DOHH2 (cell line): ENCODE data around the gene UNC5A.

Source experiments
- H3F3A ChIP-seq: fragments of 200-600 bp; sonication (generic), shearing (Covaris generic); 2 replicates; pipeline ENCODE4 v1.6.0; 2016; ENCODE audit warnings: antibody characterized with exemption, mild to moderate bottlenecking; ENCODE audit not compliant: control insufficient read depth, insufficient read depth
- H3K27ac ChIP-seq: fragments of 200-600 bp; sonication (generic); 2 replicates; pipeline ENCODE4 v1.5.1; 2014; ENCODE audit warnings: low read depth, mild to moderate bottlenecking, low read length, moderate library complexity
- H3K27me3 ChIP-seq: fragments of 200-600 bp; sonication (generic); 2 replicates; pipeline ENCODE4 v1.6.1; 2014; ENCODE audit warnings: mild to moderate bottlenecking, low read length, mixed read lengths; ENCODE audit not compliant: control insufficient read depth
- H3K36me3 ChIP-seq: fragments of 200-600 bp; sonication (generic); 2 replicates; pipeline ENCODE4 v1.6.1; 2014; ENCODE audit warnings: mild to moderate bottlenecking, low read length, moderate library complexity, mixed read lengths; ENCODE audit not compliant: control insufficient read depth
- H3K4me1 ChIP-seq: fragments of 200-600 bp; sonication (generic); 2 replicates; pipeline ENCODE4 v1.6.1; 2014; ENCODE audit warnings: mild to moderate bottlenecking, low read length, mixed read lengths; ENCODE audit not compliant: control insufficient read depth
- H3K4me2 ChIP-seq: fragments of 200-600 bp; sonication (generic); 2 replicates; pipeline ENCODE4 v1.6.0; 2014; ENCODE audit warnings: mild to moderate bottlenecking, low read length, moderate library complexity
- H3K4me3 ChIP-seq: fragments of 200-600 bp; sonication (generic); 2 replicates; pipeline ENCODE4 v1.5.1; 2014; ENCODE audit warnings: mild to moderate bottlenecking, low read length, mixed read lengths
- H3K79me2 ChIP-seq: fragments of 200-600 bp; sonication (generic); 2 replicates; pipeline ENCODE4 v1.6.1; 2014; ENCODE audit warnings: mild to moderate bottlenecking, low read length, mixed read lengths; ENCODE audit not compliant: control insufficient read depth
- H3K9me2 ChIP-seq: fragments of 200-600 bp; sonication (generic); replicated peaks from 2 replicates; pipeline ENCODE4 v1.6.1; 2014; ENCODE audit warnings: mild to moderate bottlenecking, low read length, mixed read lengths; ENCODE audit not compliant: control insufficient read depth
- H3K9me3 ChIP-seq: fragments of 200-600 bp; sonication (generic); 2 replicates; pipeline ENCODE4 v1.6.1; 2014; ENCODE audit warnings: antibody characterized with exemption, low read length, mixed read lengths; ENCODE audit not compliant: control insufficient read depth, insufficient read depth
- H4K20me1 ChIP-seq: fragments of 200-600 bp; sonication (generic); 2 replicates; pipeline ENCODE4 v1.6.0; 2014; ENCODE audit warnings: low read depth, mild to moderate bottlenecking, antibody characterized with exemption, low read length, moderate library complexity; ENCODE audit not compliant: control insufficient read depth, insufficient read depth
- CTCF ChIP-seq: fragments of 200-600 bp; sonication (generic); IDR thresholded peaks from one replicate; pipeline ENCODE4 v1.5.1; 2014; ENCODE audit warnings: antibody characterized with exemption, mild to moderate bottlenecking, low read depth, low read length; ENCODE audit not compliant: poor library complexity, severe bottlenecking
- EZH2phosphoT487 ChIP-seq: fragments of 200-600 bp; sonication (generic); IDR thresholded peaks from 2 replicates; pipeline ENCODE4 v1.6.1; 2017; ENCODE audit warnings: borderline replicate concordance, mild to moderate bottlenecking, antibody characterized with exemption, low read length, moderate library complexity, mixed read lengths

The UNC5A gene

DNA sequence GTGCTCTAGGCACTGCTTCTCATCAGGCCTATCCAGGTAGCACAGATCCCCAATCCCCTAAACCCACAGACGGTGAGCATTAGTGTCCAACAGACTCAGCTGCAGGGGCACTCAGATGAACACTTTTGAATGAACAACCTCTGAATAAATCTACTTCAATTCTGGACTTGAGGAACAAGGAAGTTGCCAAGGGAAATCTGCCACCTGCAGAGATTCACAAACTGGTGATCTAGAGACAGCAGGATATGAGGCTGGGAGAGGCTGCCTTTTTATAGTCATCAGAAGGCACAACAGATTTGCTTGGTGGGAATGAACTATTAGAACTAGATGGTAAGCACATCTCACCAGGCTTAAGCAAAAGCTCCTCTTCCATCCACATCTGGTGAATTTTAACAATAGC lies 95.8 kb downstream of the UNC5A start:
- no peak overlapping the region for H3K27ac ChIP-seq
- H3K27me3 ChIP-seq = no peaks in the 10 kb centered on the region
- peaks cover 1% of the 10 kb centered on the region; the same call in 1 of the 2 replicates for H3F3A ChIP-seq
- H3K79me2 ChIP-seq = no peaks in the 10 kb centered on the region
- TF ChIP-seq CTCF = no peak
- TF ChIP-seq EZH2phosphoT487 = no peak
- no peak overlapping the region for H3K4me2 ChIP-seq
- H3K4me3 ChIP-seq = no peak overlapping the region
- H3K36me3 ChIP-seq = peaks cover 76% of the 10 kb centered on the region
- H3K9me3 ChIP-seq = no peaks in the 10 kb centered on the region
- no peaks in the 10 kb centered on the region for H3K9me2 ChIP-seq
- no peaks in the 10 kb centered on the region for H3K4me1 ChIP-seq
- no peaks in the 10 kb centered on the region for H4K20me1 ChIP-seq

DNA sequence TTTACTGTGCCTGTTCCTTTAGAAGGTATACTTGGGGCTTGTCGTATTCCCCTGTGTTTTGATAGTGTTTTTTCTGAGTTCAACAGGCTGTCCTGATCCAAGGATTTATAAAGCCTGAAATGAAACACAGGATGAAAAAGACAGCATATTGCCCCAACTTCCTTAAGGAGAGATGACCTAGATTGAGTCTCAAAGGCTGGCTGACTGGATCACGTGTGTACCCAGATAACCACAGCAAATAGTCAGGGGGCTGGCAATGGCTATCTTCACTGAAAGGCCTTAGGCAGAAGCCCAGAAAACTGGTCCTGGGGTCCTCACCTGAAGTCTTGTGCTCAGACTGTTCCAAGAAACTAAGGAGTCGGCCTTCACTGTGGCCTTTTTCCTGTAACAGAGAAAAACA lies 96.4 kb downstream of the UNC5A start:
- Histone ChIP-seq H4K20me1 (no peaks in the 10 kb centered on the region; the same call in 1 of the 2 replicates), H3K9me2 (no peaks in the 10 kb centered on the region), H3F3A (0 out of 2 replicates have a peak, but pooled peaks cover 2% of the 10 kb centered on the region), H3K4me2 (no peak overlapping the region), H3K36me3 (peaks cover 81% of the 10 kb centered on the region), H3K79me2 (no peaks in the 10 kb centered on the region), H3K9me3 (no peaks in the 10 kb centered on the region), H3K27ac (no peak overlapping the region), H3K4me3 (no peak overlapping the region), H3K4me1 (no peaks in the 10 kb centered on the region), H3K27me3 (no peaks in the 10 kb centered on the region)
- TF ChIP-seq EZH2phosphoT487 (no peak), CTCF (no peak)

- H3K9me2 ChIP-seq = no peaks in the 10 kb centered on the region
- H3K4me2 ChIP-seq = no peak overlapping the region
- no peak overlapping the region for H3K4me3 ChIP-seq
- H3K36me3 ChIP-seq = peaks cover 86% of the 10 kb centered on the region
- no peaks in the 10 kb centered on the region; the same call in 1 of the 2 replicates for H4K20me1 ChIP-seq
- H3F3A ChIP-seq = 0 out of 2 replicates have a peak, but pooled peaks cover 2% of the 10 kb centered on the region
- H3K9me3 ChIP-seq = no peaks in the 10 kb centered on the region
- H3K27ac ChIP-seq = no peak overlapping the region
- TF ChIP-seq CTCF = no peak
- H3K79me2 ChIP-seq = no peaks in the 10 kb centered on the region
- H3K4me1 ChIP-seq = no peaks in the 10 kb centered on the region
- H3K27me3 ChIP-seq = no peaks in the 10 kb centered on the region
These were observed 98.5 kb downstream of the UNC5A start for GRCh38 chr5:176908675-176909368.
